Activated T-helper 1 cell treated with anti-CD3 and anti-CD28 coated beads, Interleukin-12 subunit alpha, Interleukin-12 subunit beta, Interleukin-2, Interleukin-4 antibody, amounts not matched to agents 30 ng/mL and 10 ng/mL and 1 ng/mL, durations not matched to agents 14 hours and 24 hours and 36 hours (primary cell): ENCODE measurements around the gene TMEM198. TPM values are rescaled to one million over a fixed set of nuclear protein-coding genes. Genes with fewer than 3 reads are reported as not detected.

Source experiments
- DNase-seq: peaks from one replicate; pipeline ENCODE4 v3.0.0; 2021; ENCODE audit warnings: low spot score
- H3K27ac Mint-ChIP-seq: one replicate; pipeline ENCODE4 v1.8.0; 2021; ENCODE audit warnings: mild to moderate bottlenecking, mixed read lengths
- H3K27me3 Mint-ChIP-seq: one replicate; pipeline ENCODE4 v1.8.0; 2022; ENCODE audit warnings: mild to moderate bottlenecking, moderate library complexity, mixed read lengths; ENCODE audit not compliant: insufficient read depth
- H3K36me3 Mint-ChIP-seq: one replicate; pipeline ENCODE4 v1.8.0; 2021; ENCODE audit warnings: low read depth, mixed read lengths
- H3K4me1 Mint-ChIP-seq: one replicate; pipeline ENCODE4 v1.8.0; 2021; ENCODE audit warnings: low read depth, mixed read lengths
- H3K4me3 Mint-ChIP-seq: one replicate; pipeline ENCODE4 v1.8.0; 2021; ENCODE audit warnings: mild to moderate bottlenecking, moderate library complexity, mixed read lengths
- H3K9me3 Mint-ChIP-seq: one replicate; pipeline ENCODE4 v1.8.0; 2021; ENCODE audit warnings: mixed read lengths
- intact Hi-C: fragments of 100-400 bp; cut with micrococcal nuclease; formaldehyde crosslinking; loops from one replicate; pipeline ENCODE4 v1.15.1; 2024
- total RNA-seq: library from RNA; stranded (reverse); gene quantifications from 2 replicates; pipeline ENCODE4 v1.2.3, GENCODE V29; 2022

TMEM198 gene
- total RNA-seq, 1 donor from 2014 or later: 3.3 TPM

GRCh38 chr2:219537657-219538488, 6.0 kb upstream of the TMEM198 start:
- Mint-ChIP-seq H3K27me3 (no peaks in the 10 kb centered on the region), H3K27ac (no peak overlapping the region)
- intact Hi-C loops: no loop called here

GRCh38 chr2:219538504-219538951, 5.3 kb upstream of the TMEM198 start:
- Mint-ChIP-seq H3K36me3 (peaks cover 7% of the 10 kb centered on the region), H3K9me3 (no peaks in the 10 kb centered on the region), H3K27me3 (no peaks in the 10 kb centered on the region), H3K4me3 (no peak overlapping the region), H3K27ac (no peak overlapping the region), H3K4me1 (peaks cover 10% of the 10 kb centered on the region)
- intact Hi-C loops: no loop called here
- DNase-seq: no peak

More at GRCh38 chr2:219537657-219538488, 6.0 kb upstream of the TMEM198 start:
- no peaks in the 10 kb centered on the region for H3K9me3 Mint-ChIP-seq
- H3K36me3 Mint-ChIP-seq: peaks cover 7% of the 10 kb centered on the region
- DNase-seq: no peak
- peaks cover 9% of the 10 kb centered on the region for H3K4me1 Mint-ChIP-seq
- H3K4me3 Mint-ChIP-seq: no peak overlapping the region

DNA sequence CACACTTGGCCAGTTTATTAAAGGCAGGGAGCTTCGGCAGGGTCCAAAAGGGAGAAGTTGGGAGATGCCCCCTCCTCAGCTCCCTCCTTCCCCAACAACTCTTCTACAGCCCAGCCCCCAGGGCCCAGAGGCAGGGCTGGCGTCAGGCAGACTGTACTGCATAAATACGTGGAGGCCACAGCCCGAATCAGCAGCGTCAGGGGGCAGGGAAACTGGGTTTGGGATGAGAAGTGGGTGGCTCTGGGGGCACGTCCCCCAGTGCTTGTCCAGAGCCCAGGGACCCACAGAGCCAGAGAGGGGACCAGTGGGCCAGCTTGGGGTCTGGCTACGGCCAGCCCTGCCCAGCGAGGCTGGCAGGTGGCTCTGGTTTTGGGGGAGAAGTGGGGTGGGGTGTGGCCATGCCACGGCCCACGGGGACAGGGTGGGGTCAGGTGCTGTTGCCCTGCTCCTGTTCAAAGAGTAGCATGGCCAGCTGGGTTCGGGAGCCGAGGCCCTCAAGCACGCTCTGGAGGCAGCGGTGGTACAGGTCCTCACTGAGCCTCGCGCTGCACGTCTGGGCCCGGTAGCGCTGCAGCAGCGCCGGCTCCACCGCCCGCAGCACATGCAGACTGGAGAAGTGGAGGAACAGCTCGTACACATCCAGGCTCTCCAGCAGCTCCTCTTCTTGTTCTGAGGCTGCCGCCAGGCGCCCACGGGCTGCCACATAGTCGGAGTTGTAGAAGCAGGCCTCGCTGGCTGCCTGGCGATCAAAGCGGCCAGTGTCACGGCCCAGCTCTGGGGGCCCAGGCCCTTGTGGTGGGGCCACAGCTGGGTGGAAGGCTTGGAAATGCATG, 4.7 kb upstream of the TMEM198 start:
- intact Hi-C loops: no loop called here
- no peak for DNase-seq
- Mint-ChIP-seq H3K4me1 (peaks cover 11% of the 10 kb centered on the region), H3K36me3 (peaks cover 7% of the 10 kb centered on the region), H3K27ac (no peak overlapping the region), H3K4me3 (no peak overlapping the region), H3K27me3 (peaks cover under 1% of the 10 kb centered on the region), H3K9me3 (no peaks in the 10 kb centered on the region)

GRCh38 chr2:219539926-219540678, 3.7 kb upstream of the TMEM198 start:
- no peak for DNase-seq
- peaks cover 10% of the 10 kb centered on the region for H3K27me3 Mint-ChIP-seq
- intact Hi-C loops: loop anchor here (5.0 to 10.0 kb wide), 4 partner anchors 235 to 1268 kb away; partner anchors contain the start of genes AAMP, PNKD, PTPRN and RNF25
- peaks cover 20% of the 10 kb centered on the region for H3K4me1 Mint-ChIP-seq
- no peak overlapping the region for H3K4me3 Mint-ChIP-seq
- no peaks in the 10 kb centered on the region for H3K9me3 Mint-ChIP-seq
- no peak overlapping the region for H3K27ac Mint-ChIP-seq
- H3K36me3 Mint-ChIP-seq: peaks cover 7% of the 10 kb centered on the region

GRCh38 chr2:219540784-219541504, 2.9 kb upstream of the TMEM198 start:
- intact Hi-C loops: loop anchor here (1.0 to 10.0 kb wide), 7 partner anchors 19 to 1269 kb away; partner anchors contain the start of genes AAMP, PNKD, PTPRN and RNF25
- peak overlapping the region; percentile 93 for H3K4me3 Mint-ChIP-seq
- peaks cover 20% of the 10 kb centered on the region for H3K4me1 Mint-ChIP-seq
- no peak overlapping the region for H3K27ac Mint-ChIP-seq
- peaks cover 7% of the 10 kb centered on the region for H3K36me3 Mint-ChIP-seq
- H3K27me3 Mint-ChIP-seq: peaks cover 12% of the 10 kb centered on the region
- H3K9me3 Mint-ChIP-seq: no peaks in the 10 kb centered on the region
- no peak for DNase-seq

GRCh38 chr2:219541611-219542180, 2.1 kb upstream of the TMEM198 start:
- H3K27ac Mint-ChIP-seq: no peak overlapping the region
- H3K9me3 Mint-ChIP-seq: no peaks in the 10 kb centered on the region
- peaks cover 17% of the 10 kb centered on the region for H3K27me3 Mint-ChIP-seq
- H3K4me3 Mint-ChIP-seq: peak overlapping the region; percentile 93
- H3K36me3 Mint-ChIP-seq: peaks cover 7% of the 10 kb centered on the region
- H3K4me1 Mint-ChIP-seq: peaks cover 20% of the 10 kb centered on the region
- DNase-seq: peak; percentile 81
- intact Hi-C loops: loop anchor here (1.0 to 10.0 kb wide), 10 partner anchors 19 to 1269 kb away; partner anchors contain the start of genes AAMP, DNAJB2, NHEJ1 and PNKD

- Mint-ChIP-seq H3K9me3 (no peaks in the 10 kb centered on the region), H3K27me3 (peaks cover 23% of the 10 kb centered on the region), H3K4me1 (peaks cover 20% of the 10 kb centered on the region), H3K27ac (peak overlapping the region; percentile 85), H3K4me3 (peak overlapping the region; percentile 93), H3K36me3 (peaks cover 7% of the 10 kb centered on the region)
- intact Hi-C loops: loop anchor here (1.0 to 10.0 kb wide), 11 partner anchors 45 to 1271 kb away; partner anchors contain the start of genes AAMP, DNAJB2, GMPPA and NHEJ1
- no peak for DNase-seq
Observed at GRCh38 chr2:219542931-219543595, 765 bp upstream of the TMEM198 start.

DNA sequence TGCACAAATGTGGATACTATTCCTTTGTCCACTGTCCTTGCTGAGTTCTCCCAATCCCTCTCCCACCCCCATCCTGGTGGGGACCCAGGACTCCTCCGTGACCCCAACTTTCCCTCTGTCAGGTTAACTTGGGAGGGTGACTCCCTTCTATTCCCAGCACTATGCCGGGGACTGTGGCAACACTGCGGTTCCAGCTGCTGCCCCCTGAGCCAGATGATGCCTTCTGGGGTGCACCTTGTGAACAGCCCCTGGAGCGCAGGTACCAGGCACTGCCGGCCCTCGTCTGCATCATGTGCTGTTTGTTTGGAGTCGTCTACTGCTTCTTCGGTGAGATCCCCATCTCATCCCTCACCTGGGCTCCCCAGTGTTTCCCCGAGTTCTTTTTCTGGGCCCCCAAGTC, 739 bp downstream of the TMEM198 start:
- intact Hi-C loops: loop anchor here (1.0 to 10.0 kb wide), 5 partner anchors 8 to 1272 kb away; partner anchors contain the start of genes AAMP, PNKD, PTPRN and RNF25
- Mint-ChIP-seq H3K4me3 (peak overlapping the region; percentile 82), H3K27ac (peak overlapping the region; percentile 71)

GRCh38 chr2:219545295-219545942, 1.6 kb downstream of the TMEM198 start:
- Mint-ChIP-seq H3K27me3 (peaks cover 29% of the 10 kb centered on the region), H3K27ac (no peak overlapping the region), H3K9me3 (no peaks in the 10 kb centered on the region), H3K4me3 (peak overlapping the region; percentile 82), H3K4me1 (peaks cover 20% of the 10 kb centered on the region), H3K36me3 (peaks cover 5% of the 10 kb centered on the region)
- no peak for DNase-seq
- intact Hi-C loops: loop anchor here (10.0 kb wide), 1 partner anchor 241 kb away; the partner anchor contains the start of gene PTPRN

More for the DNA sequence above, 739 bp downstream of the TMEM198 start:
- no peak for DNase-seq
- peaks cover 29% of the 10 kb centered on the region for H3K27me3 Mint-ChIP-seq
- H3K36me3 Mint-ChIP-seq: peaks cover 5% of the 10 kb centered on the region
- H3K9me3 Mint-ChIP-seq: no peaks in the 10 kb centered on the region
- H3K4me1 Mint-ChIP-seq: peaks cover 20% of the 10 kb centered on the region

DNA sequence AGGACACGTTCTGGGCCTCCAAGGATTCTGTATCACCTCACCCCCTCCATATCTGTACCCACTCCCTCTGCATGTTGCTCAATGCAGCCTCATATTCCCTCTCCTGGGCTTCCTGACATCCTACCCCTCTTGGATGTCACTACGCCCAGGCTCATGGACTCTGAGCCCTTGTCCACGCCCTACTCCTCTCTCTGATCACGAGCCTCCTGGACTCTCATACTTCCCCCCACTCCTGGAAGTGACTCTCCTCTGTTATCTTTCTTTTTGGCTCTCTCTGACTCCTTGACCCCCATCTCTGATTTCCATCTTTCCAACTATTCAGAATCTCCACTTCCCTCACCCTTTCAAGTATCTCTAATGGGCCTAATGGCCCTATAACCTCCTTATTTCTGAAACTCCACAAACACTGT, 2.1 kb downstream of the TMEM198 start:
- H3K4me3 Mint-ChIP-seq: no peak overlapping the region

More for the DNA sequence above, 2.1 kb downstream of the TMEM198 start:
- Mint-ChIP-seq H3K36me3 (peaks cover 3% of the 10 kb centered on the region), H3K27me3 (peaks cover 32% of the 10 kb centered on the region), H3K9me3 (no peaks in the 10 kb centered on the region), H3K27ac (no peak overlapping the region), H3K4me1 (peaks cover 20% of the 10 kb centered on the region)
- intact Hi-C loops: loop anchor here (10.0 kb wide), 1 partner anchor 241 kb away; the partner anchor contains the start of gene PTPRN
- no peak for DNase-seq
